Loucy (cell line): ENCODE data around the gene DNLZ.

Source experiments
- EZH2phosphoT487 ChIP-seq: fragments of 200-600 bp; IDR thresholded peaks from 2 replicates; pipeline ENCODE4 v1.6.1; 2018; ENCODE audit warnings: antibody characterized with exemption, mild to moderate bottlenecking, moderate library complexity, borderline replicate concordance
- TF ChIP-seq, protein P1 (sequence below): fragments of 200-600 bp; sonication (generic); conservative IDR thresholded peaks from 2 replicates; pipeline ENCODE4 v1.5.1; 2014; ENCODE audit warnings: mild to moderate bottlenecking, antibody characterized with exemption, low read length

GRCh38 chr9:136321561-136321960, 42.0 kb downstream of the DNLZ start:
- TF ChIP-seq, protein P1, sequence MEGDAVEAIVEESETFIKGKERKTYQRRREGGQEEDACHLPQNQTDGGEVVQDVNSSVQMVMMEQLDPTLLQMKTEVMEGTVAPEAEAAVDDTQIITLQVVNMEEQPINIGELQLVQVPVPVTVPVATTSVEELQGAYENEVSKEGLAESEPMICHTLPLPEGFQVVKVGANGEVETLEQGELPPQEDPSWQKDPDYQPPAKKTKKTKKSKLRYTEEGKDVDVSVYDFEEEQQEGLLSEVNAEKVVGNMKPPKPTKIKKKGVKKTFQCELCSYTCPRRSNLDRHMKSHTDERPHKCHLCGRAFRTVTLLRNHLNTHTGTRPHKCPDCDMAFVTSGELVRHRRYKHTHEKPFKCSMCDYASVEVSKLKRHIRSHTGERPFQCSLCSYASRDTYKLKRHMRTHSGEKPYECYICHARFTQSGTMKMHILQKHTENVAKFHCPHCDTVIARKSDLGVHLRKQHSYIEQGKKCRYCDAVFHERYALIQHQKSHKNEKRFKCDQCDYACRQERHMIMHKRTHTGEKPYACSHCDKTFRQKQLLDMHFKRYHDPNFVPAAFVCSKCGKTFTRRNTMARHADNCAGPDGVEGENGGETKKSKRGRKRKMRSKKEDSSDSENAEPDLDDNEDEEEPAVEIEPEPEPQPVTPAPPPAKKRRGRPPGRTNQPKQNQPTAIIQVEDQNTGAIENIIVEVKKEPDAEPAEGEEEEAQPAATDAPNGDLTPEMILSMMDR, result no peak
- TF ChIP-seq EZH2phosphoT487, result no peak
